ENCODE results near the gene STAT3.

Gene STAT3

GRCh38 chr17:42276609-42277341 lies 111.5 kb downstream of the STAT3 start:
- DNase-seq (ENCODE audit: low read depth) = peak; percentile 89

GRCh38 chr17:42276359-42276608 lies 112.0 kb downstream of the STAT3 start, which contains the start of gene STAT5B:
Gene STAT5B (minus strand): TSS chr17:42276391. CDS start chr17:42232127, 44,264 bp downstream.
- peak; percentile 56 for DNase-seq (ENCODE audit: low read depth)
- peak within 1 kb of the TSS; percentile 80 for H3K4me3 ChIP-seq (ENCODE audit: low read depth, low read length)
- TF ChIP-seq CTCF (conservative IDR thresholded peaks at IDR 0.05; ENCODE audit: low read depth, low read length) = no peak

More at GRCh38 chr17:42276609-42277341, 111.5 kb downstream of the STAT3 start:
- no peak for TF ChIP-seq CTCF (conservative IDR thresholded peaks at IDR 0.05; ENCODE audit: low read depth, low read length)
- H3K4me3 ChIP-seq (ENCODE audit: low read depth, low read length) = peak overlapping the region; percentile 80

- TF ChIP-seq CTCF (conservative IDR thresholded peaks at IDR 0.05; ENCODE audit: low read depth, low read length) = no peak
- DNase-seq (ENCODE audit: low read depth) = peak; percentile 52
- peak overlapping the region; percentile 80 for H3K4me3 ChIP-seq (ENCODE audit: low read depth, low read length)
These were observed 112.5 kb downstream of the STAT3 start for GRCh38 chr17:42275527-42276358.

GRCh38 chr17:42274812-42275526 lies 113.3 kb downstream of the STAT3 start:
- H3K4me3 ChIP-seq (ENCODE audit: low read depth, low read length) = peak overlapping the region; percentile 80
- peak; percentile 48 for DNase-seq (ENCODE audit: low read depth)
- TF ChIP-seq CTCF (conservative IDR thresholded peaks at IDR 0.05; ENCODE audit: low read depth, low read length) = no peak

- no peak for TF ChIP-seq CTCF (conservative IDR thresholded peaks at IDR 0.05; ENCODE audit: low read depth, low read length)
- DNase-seq (ENCODE audit: low read depth) = no peak
- H3K4me3 ChIP-seq (ENCODE audit: low read depth, low read length) = no peak overlapping the region
These were observed 114.0 kb downstream of the STAT3 start for GRCh38 chr17:42274253-42274542.

- no peak overlapping the region for H3K4me3 ChIP-seq (ENCODE audit: low read depth, low read length)
- DNase-seq (ENCODE audit: low read depth) = no peak
These were observed 114.6 kb downstream of the STAT3 start for GRCh38 chr17:42273474-42274252.

More at GRCh38 chr17:42273474-42274252, 114.6 kb downstream of the STAT3 start:
- no peak for TF ChIP-seq CTCF (conservative IDR thresholded peaks at IDR 0.05; ENCODE audit: low read depth, low read length)

Data from choroid plexus epithelial cell (primary cell).